Natural killer cell (primary cell): ENCODE measurements around the gene CAPN15. TPM values are rescaled to one million over a fixed set of nuclear protein-coding genes. Genes with fewer than 3 reads are reported as not detected.

ENCODE experiments used
- ATAC-seq, 3 donors: fragments of 150-1000 bp in 2 of 3; fragments of 200-7000 bp in 1 of 3; cut with Tn5 transposase; 1 replicate in 1 of 3; 2 replicates in 2 of 3; pipeline ENCODE4 v1.10.0; 2021; ENCODE audit warnings: mild to moderate bottlenecking in 2 of 3, moderate library complexity in 2 of 3
- DNase-seq, 2 donors: peaks; one replicate each; pipeline versions ENCODE4 v3.0.0 to v3.0.0-alpha.2; 2013 to 2021; ENCODE audit warnings: mixed read lengths in 1 of 2
- H3K27ac ChIP-seq: one replicate; pipeline ENCODE4 v1.5.1; 2013; ENCODE audit warnings: mild to moderate bottlenecking, low read length
- H3K27me3 ChIP-seq: one replicate; pipeline ENCODE4 v1.6.1; 2013; ENCODE audit warnings: low read length; ENCODE audit not compliant: control insufficient read depth, insufficient read depth
- H3K36me3 ChIP-seq: one replicate; pipeline ENCODE4 v1.6.1; 2013; ENCODE audit warnings: low read length; ENCODE audit not compliant: control insufficient read depth, insufficient read depth
- H3K4me1 ChIP-seq: one replicate; pipeline ENCODE4 v1.6.1; 2013; ENCODE audit warnings: low read length; ENCODE audit not compliant: control insufficient read depth, insufficient read depth
- H3K4me3 ChIP-seq: one replicate; pipeline ENCODE4 v1.5.1; 2013; ENCODE audit warnings: low read length
- H3K9me3 ChIP-seq: one replicate; pipeline ENCODE4 v1.6.1; 2013; ENCODE audit warnings: low read length; ENCODE audit not compliant: control insufficient read depth, insufficient read depth
- H3K27ac Mint-ChIP-seq, 2 donors: one replicate each; pipeline ENCODE4 v1.8.0; 2022; ENCODE audit warnings: mild to moderate bottlenecking in 2 of 2, mixed read lengths in 2 of 2, moderate library complexity in 1 of 2
- H3K27me3 Mint-ChIP-seq, 2 donors: one replicate each; pipeline ENCODE4 v1.8.0; 2022; ENCODE audit warnings: low read depth in 2 of 2, mixed read lengths in 2 of 2
- H3K36me3 Mint-ChIP-seq: one replicate; pipeline ENCODE4 v1.8.0; 2022; ENCODE audit warnings: mixed read lengths
- H3K4me1 Mint-ChIP-seq, 2 donors: one replicate each; pipeline ENCODE4 v1.8.0; 2022; ENCODE audit warnings: mixed read lengths in 2 of 2
- H3K4me3 Mint-ChIP-seq: one replicate; pipeline ENCODE4 v1.8.0; 2022; ENCODE audit warnings: mild to moderate bottlenecking, moderate library complexity, mixed read lengths
- H3K9me3 Mint-ChIP-seq, 2 donors: one replicate each; pipeline ENCODE4 v1.8.0; 2022; ENCODE audit warnings: mixed read lengths in 2 of 2
- CTCF ChIP-seq: fragments of 200-600 bp; IDR thresholded peaks from one replicate; pipeline ENCODE4 v1.8.0; 2022; ENCODE audit warnings: antibody characterized with exemption
- WGBS: methylation state at CpG from one replicate; pipeline ENCODE4 v1.1.7; 2013; ENCODE audit warnings: missing lambda C conversion rate; ENCODE audit not compliant: insufficient coverage; 5-methylcytosine and 5-hydroxymethylcytosine counted together
- intact Hi-C: fragments of 100-400 bp; cut with micrococcal nuclease; formaldehyde crosslinking; loops from one replicate; pipeline ENCODE4 v1.14.2; 2022
- total RNA-seq, 4 donors: library from RNA; stranded (reverse); fragments of 120-200 nt in 1 of 4; gene quantifications; one replicate each; pipeline versions ENCODE4 v1.2.3 to v1.2.4, GENCODE V29; 2013 to 2022

CAPN15 gene
- total RNA-seq, 3 donors from 2014 or later (not counting 1 experiment from before 2014, with no cell fraction given): 151 to 275 (median 186) TPM

DNA sequence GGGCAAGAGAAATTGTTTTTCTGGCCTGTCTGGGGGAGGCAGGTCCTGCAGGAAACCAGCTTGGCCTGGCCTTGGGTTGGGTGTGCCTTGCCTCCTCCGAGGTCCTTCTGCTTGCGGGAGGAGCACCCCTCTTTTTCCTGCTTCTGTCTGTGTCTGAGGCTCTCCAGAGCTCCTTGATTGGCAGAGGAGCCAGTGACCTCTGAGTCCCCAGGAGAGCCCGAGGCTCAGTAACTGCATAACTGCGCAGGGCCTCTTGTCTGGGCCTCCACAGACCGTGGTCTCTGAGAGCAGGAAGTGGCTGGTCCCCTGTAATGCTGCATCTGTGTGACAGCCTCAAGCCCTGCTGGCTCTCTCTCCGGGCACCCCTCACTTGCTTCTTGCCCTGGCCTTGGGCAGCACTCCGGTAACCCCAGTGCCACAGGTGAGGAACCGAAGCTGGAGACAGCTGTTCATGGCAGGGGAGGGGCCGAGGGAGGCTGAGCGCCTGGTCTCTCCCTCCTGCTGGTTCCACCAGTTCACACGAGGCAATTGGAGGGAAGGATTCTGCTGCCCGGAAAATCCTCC is 1.6 kb downstream of the CAPN15 start:
- no peak for TF ChIP-seq CTCF
- Mint-ChIP-seq H3K27me3 (no peaks in the 10 kb centered on the region), H3K4me3 (peak overlapping the region; percentile 95), H3K4me1 (peaks cover 24 to 38% of the 10 kb centered on the region in 2 donors), H3K9me3 (no peaks in the 10 kb centered on the region), H3K27ac (peak overlapping the region; percentile 89 to 90), H3K36me3 (no peaks in the 10 kb centered on the region)
- peak overlapping the region; percentile 77 for H3K4me3 ChIP-seq
- H3K9me3 ChIP-seq: no peaks in the 10 kb centered on the region
- peak in 2 of 3 donors; percentile 19 to 23 for ATAC-seq
- intact Hi-C loops: no loop called here
- H3K27ac ChIP-seq: peak overlapping the region; percentile 66
- 25% methylated on average over 12 of the region's 12 CpGs for WGBS
- H3K27me3 ChIP-seq: no peaks in the 10 kb centered on the region
- DNase-seq: peak; percentile 46 to 47
- no peaks in the 10 kb centered on the region for H3K36me3 ChIP-seq
- H3K4me1 ChIP-seq: peaks cover 80% of the 10 kb centered on the region

- Histone ChIP-seq H3K27me3 (no peaks in the 10 kb centered on the region), H3K4me3 (peak overlapping the region; percentile 77), H3K27ac (peak overlapping the region; percentile 66), H3K9me3 (no peaks in the 10 kb centered on the region), H3K4me1 (peaks cover 86% of the 10 kb centered on the region), H3K36me3 (no peaks in the 10 kb centered on the region)
- H3K27ac Mint-ChIP-seq: peak overlapping the region; percentile 89 to 90
- H3K4me1 Mint-ChIP-seq: peaks cover 24 to 46% of the 10 kb centered on the region in 2 donors
- no peak for DNase-seq
- no peaks in the 10 kb centered on the region for H3K27me3 Mint-ChIP-seq
- peak overlapping the region; percentile 95 for H3K4me3 Mint-ChIP-seq
- 46% methylated on average over 23 of the region's 23 CpGs for WGBS
- H3K9me3 Mint-ChIP-seq: no peaks in the 10 kb centered on the region
- ATAC-seq: peak in 1 of 3 donors; percentile 14
- TF ChIP-seq CTCF: no peak
- intact Hi-C loops: no loop called here
- H3K36me3 Mint-ChIP-seq: no peaks in the 10 kb centered on the region
These were observed 2.8 kb downstream of the CAPN15 start for GRCh38 chr16:530111-530817.

DNA sequence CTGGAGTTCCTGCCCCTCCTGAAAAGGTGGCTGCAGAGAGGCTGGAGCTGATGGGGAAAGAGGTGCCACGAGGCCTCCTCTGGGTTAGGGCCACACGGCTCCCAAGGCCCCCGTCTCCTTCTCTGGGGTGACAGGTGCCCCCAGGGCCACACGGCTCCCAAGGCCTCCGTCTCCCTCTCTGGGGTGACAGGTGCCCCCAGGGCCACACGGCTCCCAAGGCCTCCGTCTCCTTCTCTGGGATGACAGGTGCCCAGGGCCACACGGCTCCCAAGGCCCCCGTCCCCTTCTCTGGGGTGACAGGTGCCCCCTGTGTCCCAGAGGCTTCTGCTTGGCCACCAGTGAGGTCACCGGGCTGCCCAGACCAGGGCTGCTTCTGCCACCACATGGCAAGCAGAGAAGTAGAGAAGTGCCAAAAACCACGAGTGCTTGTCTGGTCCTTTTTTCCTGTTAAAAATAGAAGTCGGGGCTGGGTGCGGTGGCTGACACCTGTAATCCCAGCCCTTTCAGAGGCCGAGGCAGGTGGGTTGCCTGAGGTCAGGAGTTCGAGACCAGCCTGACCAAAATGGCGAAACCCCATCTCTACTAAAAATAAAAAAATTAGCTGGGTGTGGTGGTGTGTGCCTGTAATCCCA is 4.1 kb downstream of the CAPN15 start:
- 63% methylated on average over 14 of the region's 16 CpGs for WGBS
- H3K9me3 ChIP-seq: no peaks in the 10 kb centered on the region
- Mint-ChIP-seq H3K36me3 (no peaks in the 10 kb centered on the region), H3K27me3 (no peaks in the 10 kb centered on the region), H3K27ac (peak overlapping the region; percentile 89 to 90), H3K9me3 (no peaks in the 10 kb centered on the region), H3K4me3 (peak overlapping the region; percentile 52), H3K4me1 (peaks cover 18 to 35% of the 10 kb centered on the region in 2 donors)
- H3K4me3 ChIP-seq: no peak overlapping the region
- H3K27me3 ChIP-seq: no peaks in the 10 kb centered on the region
- TF ChIP-seq CTCF: no peak
- DNase-seq (no peak), ATAC-seq (no peak)
- intact Hi-C loops: no loop called here
- peaks cover 2% of the 10 kb centered on the region for H3K36me3 ChIP-seq
- H3K27ac ChIP-seq: peak overlapping the region; percentile 66
- H3K4me1 ChIP-seq: peaks cover 81% of the 10 kb centered on the region
